GM12873 (cell line): ENCODE results near the gene IL11.

Experiments
- CTCF ChIP-seq: IDR thresholded peaks from 2 replicates; pipeline ENCODE4 v1.5.1; 2012; ENCODE audit warnings: low read depth, mild to moderate bottlenecking, moderate library complexity, low read length, control low read depth; ENCODE audit not compliant: insufficient read depth; ENCODE audit errors: missing control alignments

IL11 gene

GRCh38 chr19:55365964-55366363, 4.3 kb downstream of the IL11 start:
- TF ChIP-seq CTCF: no peak

GRCh38 chr19:55365245-55365644, 5.0 kb downstream of the IL11 start:
- no peak for TF ChIP-seq CTCF

GRCh38 chr19:55362990-55363716, 7.1 kb downstream of the IL11 start, which contains the start of gene GARIN5B:
Gene GARIN5B (minus strand): TSS chr19:55363260. CDS start chr19:55363066, 194 bp downstream.
- TF ChIP-seq CTCF: no peak

- TF ChIP-seq CTCF: no peak
These were observed 7.9 kb downstream of the IL11 start for GRCh38 chr19:55362174-55362989.

GRCh38 chr19:55360902-55361301, 9.4 kb downstream of the IL11 start:
- TF ChIP-seq CTCF: no peak

GRCh38 chr19:55358943-55359908, 11.0 kb downstream of the IL11 start:
- no peak for TF ChIP-seq CTCF
